Transverse colon (tissue), 4 donors: ENCODE results near the gene OSBPL3. TPM values are rescaled to one million over a fixed set of nuclear protein-coding genes. Genes with fewer than 3 reads are reported as not detected.

ENCODE experiments used
- DNase-seq: peaks from one replicate; pipeline ENCODE4 v3.0.0-alpha.2; 2019
- H3K27ac ChIP-seq, 4 donors: fragments of 200-600 bp; sonication (generic); 2 replicates each; pipeline ENCODE4 v1.5.1; 2016 to 2018; ENCODE audit warnings: inconsistent platforms in 4 of 4
- H3K27me3 ChIP-seq: fragments of 200-600 bp; sonication (generic); 2 replicates; pipeline ENCODE4 v1.5.1; 2017; ENCODE audit warnings: inconsistent platforms
- H3K36me3 ChIP-seq, 4 donors: fragments of 200-600 bp; sonication (generic); 2 replicates each; pipeline ENCODE4 v1.5.1; 2017 to 2019; ENCODE audit warnings: inconsistent platforms in 4 of 4
- H3K4me1 ChIP-seq, 4 donors: fragments of 200-600 bp; sonication (generic); 2 replicates each; pipeline ENCODE4 v1.5.1; 2017 to 2020; ENCODE audit warnings: inconsistent platforms in 4 of 4
- H3K4me3 ChIP-seq, 4 donors: fragments of 200-600 bp; sonication (generic); 1 replicate in 1 of 4; 2 replicates in 3 of 4; pipeline versions ENCODE4 v1.5.1 to v1.6.1; 2017 to 2019; ENCODE audit warnings: inconsistent platforms in 4 of 4
- H3K9me3 ChIP-seq, 2 donors: fragments of 200-600 bp; sonication (generic); 2 replicates each; pipeline ENCODE4 v1.5.1; 2017 to 2019; ENCODE audit warnings: inconsistent platforms in 2 of 2
- CTCF ChIP-seq, 5 experiments: fragments of 200-600 bp in 3 of 5; fragments of 450-650 bp in 2 of 5; sonication (generic) in 3 of 5; IDR thresholded peaks; 1 replicate in 2 of 5; 2 replicates in 3 of 5; pipeline ENCODE4 v1.5.1; 2016 to 2017; ENCODE audit warnings: antibody characterized with exemption in 5 of 5, inconsistent platforms in 3 of 5, mild to moderate bottlenecking in 2 of 5, moderate library complexity in 1 of 5
- EP300 ChIP-seq: sonication (generic); formaldehyde crosslinking; IDR thresholded peaks from one replicate; pipeline ENCODE4 v1.6.1; 2017; ENCODE audit warnings: antibody characterized with exemption, low read depth
- POLR2A ChIP-seq: fragments of 450-650 bp; IDR thresholded peaks from one replicate; pipeline ENCODE4 v1.6.1; 2016; ENCODE audit warnings: antibody characterized with exemption, mild to moderate bottlenecking, moderate library complexity
- POLR2AphosphoS5 ChIP-seq, 3 donors: sonication (generic); formaldehyde crosslinking; IDR thresholded peaks; one replicate each; pipeline ENCODE4 v1.6.1; 2016; ENCODE audit warnings: antibody characterized with exemption in 3 of 3
- WGBS, 2 donors: methylation state at CpG; one replicate each; pipeline ENCODE4 v1.1.5; 2018; ENCODE audit warnings: low coverage in 1 of 2; 5-methylcytosine and 5-hydroxymethylcytosine counted together
- in situ Hi-C, 4 donors: fragments of 200-750 bp; cut with MboI; loops; one replicate each; pipeline versions ENCODE4 v1.15.0 to v1.15.1; 2017; ENCODE audit warnings: low sequenced_read_pairs in 3 of 4, low pct_ligation_motif_present in 1 of 4, low pct_unique_long_range_greater_than_20kb in 1 of 4
- intact Hi-C: fragments of 100-400 bp; cut with DNase I; formaldehyde crosslinking; loops from one replicate; pipeline ENCODE4 v1.15.1; 2023; ENCODE audit warnings: low total_unique reads
- total RNA-seq, 4 donors: library from RNA; depleted of rRNA; stranded (reverse); fragments of >200 nt; gene quantifications; one replicate each; pipeline ENCODE4 v1.1.0, GENCODE V29; 2016

Gene OSBPL3
- total RNA-seq, 4 donors from 2014 or later = 6.7 to 20.6 (median 8.0) TPM

GRCh38 chr7:24978843-24979469 is 1.0 kb downstream of the OSBPL3 start:
- intact Hi-C loops (no loop called here), in situ Hi-C loops (loop anchor here in 1 of 4 donors (10.0 kb wide), 1 partner anchor 154 kb away; no protein-coding TSS in a partner anchor)
- TF ChIP-seq POLR2AphosphoS5 (IDR thresholded peaks at IDR 0.05) (no peak), EP300 (no peak), CTCF (IDR thresholded peaks at IDR 0.05) (no peak), POLR2A (no peak)
- no peaks in the 10 kb centered on the region for H3K27me3 ChIP-seq
- H3K36me3 ChIP-seq = no peaks in the 10 kb centered on the region
- peak overlapping the region; percentile 70 to 98 (median 83) for H3K4me3 ChIP-seq
- H3K9me3 ChIP-seq = no peaks in the 10 kb centered on the region
- DNase-seq = peak; percentile 28
- H3K27ac ChIP-seq = peak overlapping the region; percentile 86 to 90 (median 89)
- peaks cover 0 to 30% (median 17%) of the 10 kb centered on the region in 4 donors for H3K4me1 ChIP-seq
- 36 to 44% methylated on average over 2 to 29 of the region's 29 CpGs for WGBS, 2 donors

- H3K27me3 ChIP-seq = no peaks in the 10 kb centered on the region
- H3K27ac ChIP-seq = no peak overlapping the region
- H3K36me3 ChIP-seq = no peaks in the 10 kb centered on the region
- no peak for TF ChIP-seq POLR2AphosphoS5 (IDR thresholded peaks at IDR 0.05)
- TF ChIP-seq CTCF (IDR thresholded peaks at IDR 0.05) = no peak
- no peak for TF ChIP-seq EP300
- TF ChIP-seq POLR2A = no peak
- DNase-seq = no peak
- 71 to 75% methylated on average over 3 to 4 of the region's 4 CpGs for WGBS, 2 donors
- intact Hi-C loops = no loop called here
- H3K4me3 ChIP-seq = no peak overlapping the region
- H3K9me3 ChIP-seq = no peaks in the 10 kb centered on the region
- in situ Hi-C loops = loop anchor here in 1 of 4 donors (10.0 kb wide), 1 partner anchor 151 kb away; no protein-coding TSS in a partner anchor
- H3K4me1 ChIP-seq = peaks cover 0 to 17% (median 3%) of the 10 kb centered on the region in 4 donors
Observed at GRCh38 chr7:24975644-24976260, 4.2 kb downstream of the OSBPL3 start.

- in situ Hi-C loops (loop anchor here in 1 of 4 donors (10.0 kb wide), 1 partner anchor 150 kb away; no protein-coding TSS in a partner anchor), intact Hi-C loops (no loop called here)
- WGBS, 2 donors = 91 to 94% methylated on average over 3 of the region's 3 CpGs
- Histone ChIP-seq H3K27me3 (no peaks in the 10 kb centered on the region), H3K27ac (no peak overlapping the region), H3K4me1 (peaks cover 0 to 15% (median 1%) of the 10 kb centered on the region in 4 donors), H3K36me3 (no peaks in the 10 kb centered on the region), H3K4me3 (no peak overlapping the region), H3K9me3 (no peaks in the 10 kb centered on the region)
- no peak for TF ChIP-seq EP300
- no peak for TF ChIP-seq CTCF (IDR thresholded peaks at IDR 0.05)
- no peak for TF ChIP-seq POLR2AphosphoS5 (IDR thresholded peaks at IDR 0.05)
- TF ChIP-seq POLR2A = no peak
- no peak for DNase-seq
Observed at GRCh38 chr7:24975172-24975571, 4.8 kb downstream of the OSBPL3 start.

- H3K36me3 ChIP-seq = no peaks in the 10 kb centered on the region
- in situ Hi-C loops = loop anchor here in 1 of 4 donors (10.0 kb wide), 1 partner anchor 149 kb away; no protein-coding TSS in a partner anchor
- TF ChIP-seq POLR2AphosphoS5 (IDR thresholded peaks at IDR 0.05) = no peak
- TF ChIP-seq POLR2A = no peak
- TF ChIP-seq CTCF (IDR thresholded peaks at IDR 0.05) = no peak
- no peak for TF ChIP-seq EP300
- no peaks in the 10 kb centered on the region for H3K27me3 ChIP-seq
- intact Hi-C loops = no loop called here
- 89 to 92% methylated on average over 15 of the region's 15 CpGs for WGBS, 2 donors
- H3K27ac ChIP-seq = no peak overlapping the region
- H3K4me3 ChIP-seq = no peak overlapping the region
- H3K4me1 ChIP-seq = peaks cover 0 to 11% (median 0%) of the 10 kb centered on the region in 4 donors
- H3K9me3 ChIP-seq = no peaks in the 10 kb centered on the region
- no peak for DNase-seq
Observed at GRCh38 chr7:24974026-24974832, 5.7 kb downstream of the OSBPL3 start.
